Activated CD4-positive, alpha-beta T cell treated with anti-CD3 and anti-CD28 coated beads for 48 hours (primary cell): ENCODE measurements around the gene FAM219A.

ENCODE experiments used
- DNase-seq: peaks from one replicate; pipeline ENCODE4 v3.0.0-alpha.2; 2020

Gene FAM219A, protein sequence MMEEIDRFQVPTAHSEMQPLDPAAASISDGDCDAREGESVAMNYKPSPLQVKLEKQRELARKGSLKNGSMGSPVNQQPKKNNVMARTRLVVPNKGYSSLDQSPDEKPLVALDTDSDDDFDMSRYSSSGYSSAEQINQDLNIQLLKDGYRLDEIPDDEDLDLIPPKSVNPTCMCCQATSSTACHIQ

DNA sequence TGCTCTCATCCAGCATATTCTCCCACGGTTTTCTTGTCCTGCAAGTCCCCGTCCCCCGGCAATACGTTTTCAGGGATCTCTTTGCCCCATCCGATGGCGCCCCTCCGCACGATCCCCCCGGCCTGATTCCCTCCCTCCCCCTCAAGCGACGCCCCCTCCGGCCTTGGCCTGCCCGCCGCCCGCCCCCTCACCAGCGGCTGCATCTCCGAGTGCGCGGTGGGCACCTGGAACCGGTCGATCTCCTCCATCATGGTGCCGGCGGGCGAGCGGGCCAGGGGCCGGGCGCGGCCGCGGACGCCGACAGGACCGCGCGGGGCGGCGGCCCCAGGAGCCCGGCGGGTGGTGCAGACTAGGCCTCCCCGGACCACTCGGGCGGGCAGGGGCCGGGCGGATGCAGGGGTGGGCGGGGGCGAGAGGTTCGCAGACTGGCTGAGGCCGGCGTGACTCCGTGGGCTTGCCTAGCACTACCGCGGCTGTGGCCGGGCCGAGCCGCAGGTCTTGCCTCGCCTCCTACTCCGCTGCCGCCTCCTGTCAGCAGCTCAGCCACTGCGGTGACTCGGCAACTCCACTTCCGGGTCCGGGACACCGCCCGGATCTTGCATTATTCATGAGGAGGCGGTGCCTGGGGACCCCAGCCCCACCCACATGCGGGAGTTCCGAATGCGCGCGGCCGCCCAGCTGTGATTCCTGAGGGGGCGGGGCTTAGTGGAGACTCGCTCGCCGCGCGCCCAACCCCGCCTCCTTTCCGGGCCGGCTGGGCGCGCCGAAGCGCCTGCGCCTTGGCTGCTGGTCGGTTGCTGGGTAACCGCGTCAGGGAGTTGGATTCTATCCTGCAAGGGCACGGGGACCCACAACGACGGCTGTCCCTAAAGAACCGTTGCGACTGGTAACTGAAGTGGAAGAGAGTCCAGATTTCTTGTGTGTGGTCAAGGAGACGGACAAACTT lies at the start of gene FAM219A, which contains the start of gene DNAI1:
TSS of gene FAM219A (minus strand) at position 558 of the 946 bp plus-strand sequence. CDS start at position 251, 307 bp downstream.
TSS of gene DNAI1 (plus strand) at position 793 of the 946 bp plus-strand sequence. CDS start 201 bp downstream, outside the sequence.
- peak; percentile 99 for DNase-seq

DNA sequence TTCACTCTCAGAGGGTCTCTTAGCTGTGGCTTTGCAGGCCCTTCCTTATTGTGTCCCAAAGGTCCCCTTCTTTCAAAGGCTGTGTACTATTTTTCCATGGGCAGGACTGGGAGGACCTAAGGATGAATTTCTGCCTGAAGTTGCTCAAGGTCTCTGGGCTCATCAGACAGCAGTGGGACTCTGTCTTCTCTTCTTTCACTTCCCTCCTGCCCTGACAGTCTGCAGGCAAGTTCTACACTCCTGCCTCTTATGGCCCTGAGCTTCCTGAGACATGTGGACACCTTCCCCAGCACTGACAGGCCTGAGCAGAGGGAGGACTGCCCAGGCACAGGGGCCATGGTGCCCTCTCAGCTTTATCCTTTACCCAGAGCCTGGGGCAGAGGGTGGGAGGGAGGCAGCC lies 49.6 kb upstream of the FAM219A start:
- no peak for DNase-seq

DNA sequence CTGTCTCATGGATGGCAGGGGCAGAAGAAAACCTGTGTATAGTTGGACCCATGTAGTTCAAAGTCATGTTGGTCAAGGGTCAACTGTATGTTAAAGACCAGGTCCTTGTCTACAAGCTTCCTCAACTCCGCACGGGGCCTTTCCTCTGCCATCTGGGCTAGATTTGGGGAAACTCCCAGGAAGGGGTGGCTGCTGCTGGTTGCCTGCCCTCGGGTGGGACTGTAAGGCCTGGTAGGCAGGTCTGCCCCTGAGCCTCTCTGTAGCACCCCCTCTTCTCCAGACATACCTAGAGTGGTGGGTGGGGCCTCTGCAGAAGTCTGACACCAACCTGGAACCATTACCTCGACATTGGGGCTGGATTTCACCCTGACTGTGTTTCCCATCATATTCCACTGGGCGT lies 49.2 kb upstream of the FAM219A start:
- no peak for DNase-seq

DNA sequence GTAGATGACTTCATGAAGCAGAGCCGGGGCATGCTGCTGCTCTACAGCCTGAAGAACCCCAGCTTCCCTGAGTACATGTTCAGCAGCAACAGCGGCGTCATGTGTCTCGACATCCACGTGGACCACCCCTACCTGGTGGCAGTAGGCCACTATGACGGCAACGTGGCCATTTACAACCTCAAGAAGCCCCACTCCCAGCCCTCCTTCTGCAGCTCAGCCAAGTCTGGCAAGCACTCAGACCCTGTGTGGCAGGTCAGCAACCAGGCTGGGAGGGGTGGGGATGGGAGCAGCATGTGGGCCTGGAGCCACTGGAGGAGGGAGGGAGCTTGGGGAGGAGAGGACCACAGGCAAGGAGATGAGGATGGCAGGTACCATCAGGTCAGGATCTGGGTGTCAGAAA lies 48.3 kb upstream of the FAM219A start:
- DNase-seq, result no peak

DNA sequence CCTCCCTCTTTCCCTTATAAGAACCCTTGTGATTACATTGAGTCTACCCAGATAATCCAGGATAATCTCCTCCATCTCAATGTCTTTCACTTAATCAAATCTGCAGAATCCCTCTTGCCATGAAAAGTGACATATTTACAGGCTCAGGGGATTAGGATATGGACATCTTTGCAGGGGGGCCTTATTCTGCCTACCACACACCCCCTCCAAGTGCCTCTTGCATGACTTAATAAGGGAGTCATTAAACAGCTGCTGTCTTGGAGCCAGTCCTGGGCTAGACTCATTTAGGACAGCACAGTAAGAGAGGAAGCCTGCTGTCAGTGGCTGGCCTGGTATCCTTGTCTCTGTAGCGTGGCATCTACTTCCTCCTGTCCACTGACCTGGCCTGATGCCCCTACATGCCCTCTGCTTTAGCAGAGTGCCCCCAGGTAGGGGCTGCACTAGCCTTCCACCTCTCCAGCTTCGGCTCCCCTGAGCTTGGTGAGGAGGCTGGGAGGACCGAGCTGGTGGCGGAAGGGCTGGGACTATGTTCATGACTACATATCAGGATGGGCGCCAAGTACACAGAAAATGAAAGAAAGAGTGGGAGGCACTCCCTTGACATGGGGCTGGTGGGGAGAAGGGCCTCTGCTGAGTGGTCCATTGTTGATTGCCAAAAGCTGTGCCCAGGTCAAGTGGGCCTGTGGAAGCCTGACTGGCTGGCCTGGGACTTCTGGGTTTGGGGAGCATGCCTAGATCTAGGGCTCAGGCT lies 47.2 kb upstream of the FAM219A start:
- no peak for DNase-seq

DNA sequence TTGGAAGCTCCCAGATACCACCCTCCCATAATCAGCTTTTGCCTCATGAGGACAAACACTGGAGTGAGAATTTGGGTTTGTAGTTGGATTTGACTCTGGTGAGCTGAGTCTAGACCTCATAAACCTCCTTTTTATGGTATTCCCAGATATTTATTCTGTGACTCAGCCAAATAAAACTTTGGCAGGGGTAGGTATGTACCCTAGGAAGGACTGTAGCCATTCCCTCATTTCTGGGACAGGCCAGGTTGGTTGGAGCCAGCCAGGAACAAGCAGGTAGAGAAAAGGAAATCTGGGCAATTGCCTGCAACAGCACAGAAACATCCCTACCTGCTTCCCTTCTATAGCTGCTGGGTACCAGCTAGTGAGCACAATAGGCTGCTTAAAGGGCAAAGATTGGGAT lies 45.0 kb upstream of the FAM219A start:
- no peak for DNase-seq

DNA sequence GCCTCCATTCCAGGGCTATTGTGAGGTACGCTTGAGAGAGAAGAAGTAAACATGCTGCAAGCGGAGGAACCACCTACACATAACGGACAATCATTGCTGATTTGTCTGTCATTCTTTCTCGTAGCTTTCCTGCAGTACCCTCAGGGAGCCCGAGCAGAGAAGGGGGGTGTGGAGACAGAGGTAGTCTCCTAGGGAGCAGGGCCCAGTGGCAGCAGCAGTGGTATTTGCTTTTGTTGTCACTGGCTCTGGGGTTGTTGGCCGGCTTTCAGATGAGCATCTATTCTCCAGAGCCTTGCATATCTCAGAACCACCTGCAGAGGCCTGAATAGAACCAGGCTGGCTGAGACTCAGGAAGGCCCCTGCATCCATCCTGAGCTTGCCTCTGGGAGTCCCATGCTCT lies 44.5 kb upstream of the FAM219A start:
- no peak for DNase-seq

DNA sequence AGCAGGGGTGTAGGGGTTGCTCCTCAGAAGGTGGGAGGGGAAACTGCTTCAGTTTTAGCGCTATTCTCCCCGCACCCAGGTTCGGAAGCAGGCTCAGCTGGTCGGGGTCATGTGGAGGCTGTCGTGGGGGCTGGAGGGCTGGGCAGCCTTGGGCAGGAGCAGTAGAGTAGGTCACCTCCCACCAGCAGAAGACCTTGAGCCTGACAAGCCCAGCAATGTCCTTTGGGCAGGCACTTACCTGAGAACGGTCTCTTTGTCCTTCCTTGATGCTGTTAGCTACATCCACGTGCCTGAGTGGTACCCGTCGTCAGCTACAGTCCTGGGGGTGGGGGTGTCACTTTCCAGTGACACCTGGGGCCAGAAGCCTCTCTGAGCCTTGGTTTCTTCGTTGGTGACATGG lies 44.1 kb upstream of the FAM219A start:
- DNase-seq, result no peak

DNA sequence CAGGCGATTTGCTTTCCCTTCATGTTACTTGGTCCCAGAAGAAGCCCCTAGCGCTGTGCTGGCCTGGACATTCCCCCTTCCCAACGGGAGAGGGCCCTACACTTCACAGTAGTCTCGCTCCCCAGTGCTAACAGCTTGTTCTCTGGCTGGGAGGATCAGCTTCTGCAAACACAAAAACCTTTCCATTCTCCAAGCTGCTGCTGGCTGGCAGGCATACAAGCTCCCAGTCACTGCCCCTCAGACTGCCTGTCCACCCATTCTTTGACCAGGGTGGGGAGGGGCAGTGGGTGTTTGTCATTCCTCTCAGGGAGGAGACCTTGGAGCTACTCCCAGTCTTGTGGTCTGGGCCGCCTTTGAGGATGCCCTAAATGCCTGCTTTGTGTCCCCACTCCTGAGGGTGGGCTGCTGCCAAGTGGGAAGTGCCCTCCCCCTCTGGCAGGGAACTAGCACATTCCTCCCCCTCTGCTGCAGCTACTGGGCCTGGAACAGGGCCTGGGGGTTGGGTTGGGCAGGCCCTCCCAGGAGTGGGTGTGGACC lies 43.6 kb upstream of the FAM219A start:
- DNase-seq, result no peak

DNA sequence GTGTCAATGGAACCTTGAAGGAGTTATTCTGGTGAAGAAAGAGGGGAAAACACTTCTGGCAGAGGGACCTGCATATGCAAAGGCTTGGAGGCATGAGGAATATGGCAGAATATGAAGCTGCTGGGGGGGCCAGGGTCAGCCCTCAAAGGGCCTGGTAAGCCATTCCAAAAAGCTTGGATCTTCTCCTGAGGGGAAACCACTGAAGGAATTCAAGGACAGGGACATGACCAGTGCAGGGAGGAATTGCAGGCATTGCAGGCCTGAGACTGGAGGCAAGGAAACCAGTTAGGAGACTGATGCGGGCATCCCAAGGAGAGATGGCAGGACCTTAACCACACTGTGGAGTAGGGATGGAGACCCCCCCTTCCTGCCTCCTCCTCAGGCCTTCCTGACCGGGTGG lies 43.0 kb upstream of the FAM219A start:
- DNase-seq, result no peak

DNA sequence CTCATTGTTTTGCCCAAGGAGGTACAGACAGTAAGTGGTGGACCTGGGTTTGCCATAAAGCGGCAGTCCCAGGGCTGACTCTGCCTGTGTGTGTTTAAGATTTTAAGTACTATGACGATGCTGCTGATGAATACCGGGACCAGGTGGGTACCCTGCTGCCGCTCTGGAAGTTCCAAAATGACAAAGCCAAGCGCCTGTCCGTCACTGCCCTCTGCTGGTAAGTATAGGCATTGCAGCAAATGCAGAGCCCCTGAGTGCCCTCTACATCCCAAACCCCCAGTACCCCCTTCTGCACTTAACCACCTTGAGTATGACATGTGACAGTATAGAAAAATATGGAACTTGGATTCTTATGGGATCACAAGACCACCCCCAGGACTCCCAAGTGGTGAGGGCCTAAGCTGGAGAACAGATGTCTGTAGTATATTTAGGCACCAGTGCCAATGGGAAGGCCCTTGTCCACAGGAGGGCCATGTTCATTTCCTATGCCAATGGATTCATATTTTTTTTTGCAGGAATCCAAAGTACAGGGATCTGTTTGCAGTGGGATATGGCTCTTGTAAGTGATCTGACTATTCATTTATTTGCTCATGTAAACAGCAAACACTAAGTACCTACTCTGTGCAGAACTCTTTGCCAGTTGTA lies 42.4 kb upstream of the FAM219A start:
- peak; percentile 87 for DNase-seq

DNA sequence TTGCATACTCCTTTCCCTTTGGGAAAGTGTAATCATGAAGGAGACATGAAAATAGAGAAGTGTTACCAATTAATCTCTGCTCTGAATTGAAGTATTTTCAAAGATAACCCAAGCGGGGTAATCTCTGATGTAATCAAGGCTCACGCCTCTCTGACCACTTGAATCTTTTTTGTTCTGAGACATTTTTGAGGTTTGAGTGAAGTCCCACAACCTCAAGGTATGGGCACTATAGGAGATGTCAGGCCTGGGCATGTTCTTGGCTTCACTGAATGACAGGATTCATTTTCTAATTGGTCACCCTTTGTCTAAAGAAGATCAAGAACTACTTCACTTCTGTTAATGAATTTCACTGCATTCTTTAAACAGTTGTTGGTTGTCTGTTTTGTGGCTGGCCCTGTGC lies 40.7 kb upstream of the FAM219A start:
- DNase-seq, result no peak

DNA sequence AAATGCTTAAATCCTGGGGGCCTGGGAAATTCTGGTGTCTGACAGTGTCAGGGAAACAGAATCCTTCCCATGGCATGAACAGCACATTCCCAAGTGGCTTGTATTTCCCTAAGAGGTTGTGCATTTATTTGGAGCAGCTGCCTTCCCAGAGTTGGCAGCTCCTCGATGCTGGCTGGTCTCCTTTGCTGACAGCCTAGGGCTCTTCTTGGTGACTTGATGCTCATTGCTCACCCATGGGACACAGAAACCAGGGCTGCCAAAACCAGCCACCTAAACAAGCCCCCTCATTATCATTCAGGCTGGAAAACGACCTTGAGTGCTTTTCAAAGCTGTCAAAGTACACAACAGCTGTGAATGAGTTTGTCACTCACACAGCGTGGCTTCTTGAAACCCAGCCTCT lies 40.2 kb upstream of the FAM219A start:
- no peak for DNase-seq

DNA sequence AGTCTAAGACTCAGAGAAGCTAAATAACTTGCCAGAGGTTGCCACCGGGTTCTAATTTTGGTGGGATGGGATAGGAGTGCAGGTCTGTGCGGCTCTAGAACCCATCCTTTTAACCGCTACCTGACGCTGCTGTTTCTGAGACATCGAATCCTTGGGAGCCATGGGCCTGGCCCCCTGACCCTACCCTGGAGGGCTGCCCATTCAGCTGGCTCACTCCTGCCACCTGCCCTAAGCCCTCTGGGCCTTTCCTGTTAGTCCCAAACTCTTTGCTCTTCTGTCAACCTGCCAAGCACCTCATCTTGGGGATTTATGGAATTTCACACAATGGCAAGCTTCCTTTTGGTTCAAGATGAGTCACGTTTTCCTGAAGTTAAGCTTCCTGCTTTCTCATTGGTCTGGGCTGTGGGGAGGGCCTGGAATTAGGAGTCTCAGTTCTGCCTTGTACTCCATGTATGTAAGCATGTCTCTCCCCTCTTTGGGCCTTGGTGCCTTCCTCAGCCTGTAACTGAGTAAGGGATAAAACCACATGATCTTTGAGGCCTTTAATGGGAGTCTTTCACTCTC lies 37.9 kb upstream of the FAM219A start:
- DNase-seq, result no peak

DNA sequence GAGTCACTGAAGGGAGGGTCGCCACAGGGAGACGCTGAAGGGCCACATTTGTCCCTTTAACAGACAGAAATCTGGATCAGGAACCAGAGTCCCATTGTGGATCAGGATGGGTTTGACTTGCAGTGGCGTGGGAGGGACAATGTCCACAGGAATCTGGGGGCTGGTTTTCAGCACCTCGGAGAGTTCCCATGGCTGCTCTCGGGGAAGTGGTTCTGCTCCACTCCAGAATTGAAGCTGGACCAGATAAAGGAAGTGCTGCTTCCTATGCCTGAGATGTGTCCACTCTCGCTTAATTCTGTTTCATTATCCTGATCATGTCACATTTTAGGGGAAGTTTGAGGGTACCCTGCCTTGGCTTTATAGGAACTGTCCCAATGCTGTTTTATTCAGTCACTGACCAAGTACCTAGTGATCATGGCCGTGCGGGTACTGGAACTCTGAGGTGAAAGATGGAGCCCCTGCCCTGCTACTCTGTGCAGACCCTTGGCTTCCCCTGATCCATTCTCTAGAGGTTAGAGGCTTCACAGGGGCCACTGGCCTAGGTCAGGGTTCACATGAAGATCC lies 35.7 kb upstream of the FAM219A start:
- DNase-seq, result peak; percentile 48

DNA sequence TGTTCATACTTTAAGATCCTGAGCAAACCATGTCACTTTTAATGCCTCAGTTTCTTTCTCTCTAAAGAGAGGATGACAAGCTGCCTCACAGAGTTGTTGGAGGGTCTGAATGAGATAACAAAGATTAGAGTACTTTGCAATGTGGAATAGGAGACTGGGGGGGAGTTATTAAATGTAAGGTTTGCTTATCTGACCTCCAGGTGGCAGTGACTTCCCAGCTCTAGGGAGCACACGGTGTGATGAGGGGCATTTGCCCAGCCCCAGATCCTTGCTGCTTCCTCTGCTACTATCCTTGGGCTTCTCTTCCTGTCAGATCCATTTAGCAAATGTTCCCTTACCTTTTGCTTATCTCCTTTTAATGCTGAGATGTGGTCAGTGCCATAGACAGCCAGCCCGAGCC lies 33.7 kb upstream of the FAM219A start:
- DNase-seq, result no peak

DNA sequence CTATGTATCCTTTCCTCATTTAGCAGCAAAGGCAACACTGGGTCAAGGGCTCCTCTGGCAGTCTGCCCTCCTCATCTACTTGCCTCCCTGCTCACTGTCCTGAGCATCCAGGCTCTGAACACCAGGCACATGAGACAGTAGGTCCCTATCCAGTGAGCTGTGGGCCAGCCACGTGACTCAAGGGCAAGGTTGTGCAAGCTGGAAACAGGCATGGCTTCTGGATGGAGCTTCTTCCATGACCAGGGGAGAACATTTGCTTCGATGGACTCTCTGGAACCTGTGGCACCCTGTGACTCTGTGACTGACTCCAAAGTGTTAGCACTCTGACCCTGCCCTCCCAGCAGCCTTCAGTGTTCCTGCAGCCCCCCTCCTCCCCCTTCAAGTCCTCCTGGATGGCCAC lies 33.2 kb upstream of the FAM219A start:
- no peak for DNase-seq

DNA sequence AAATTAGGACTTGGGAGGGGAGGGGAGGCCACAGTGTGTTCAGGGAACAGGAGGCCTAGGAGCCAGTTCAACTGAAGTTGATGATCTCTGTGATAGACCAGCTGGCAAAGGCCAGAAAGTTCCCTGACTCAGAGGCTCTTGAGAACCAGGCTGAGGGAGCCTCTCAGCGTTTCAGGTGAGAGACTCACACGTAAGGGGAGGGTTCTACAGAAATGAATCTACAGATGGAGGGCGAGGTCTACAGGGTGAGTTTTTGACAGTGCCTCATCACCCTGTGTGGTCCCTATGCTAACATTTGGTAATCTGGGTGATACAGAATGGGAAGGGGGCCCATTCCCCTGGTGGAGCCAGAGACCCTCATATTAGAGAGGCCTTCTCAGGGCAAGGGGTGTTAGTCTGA lies 32.4 kb upstream of the FAM219A start:
- DNase-seq, result peak; percentile 29

DNA sequence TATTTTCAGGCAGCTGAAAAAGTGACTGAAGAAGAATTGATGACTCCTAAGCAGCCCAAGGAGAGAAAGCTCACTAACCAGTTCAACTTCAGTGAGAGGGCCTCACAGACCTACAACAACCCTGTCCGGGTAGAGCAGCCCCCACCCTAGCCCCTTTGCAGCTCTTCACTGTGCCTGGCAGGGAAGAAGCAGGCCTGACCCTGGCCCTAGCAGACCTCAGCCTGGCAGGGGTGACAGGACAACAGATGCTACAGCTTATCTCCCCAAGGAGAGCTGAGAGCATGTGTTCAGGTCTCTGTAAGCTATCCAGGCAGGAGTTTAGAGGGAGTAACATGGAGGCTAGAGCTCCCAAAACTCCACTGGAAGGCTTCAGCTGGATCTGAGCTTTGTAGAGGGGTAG lies 32.0 kb upstream of the FAM219A start:
- DNase-seq, result no peak

DNA sequence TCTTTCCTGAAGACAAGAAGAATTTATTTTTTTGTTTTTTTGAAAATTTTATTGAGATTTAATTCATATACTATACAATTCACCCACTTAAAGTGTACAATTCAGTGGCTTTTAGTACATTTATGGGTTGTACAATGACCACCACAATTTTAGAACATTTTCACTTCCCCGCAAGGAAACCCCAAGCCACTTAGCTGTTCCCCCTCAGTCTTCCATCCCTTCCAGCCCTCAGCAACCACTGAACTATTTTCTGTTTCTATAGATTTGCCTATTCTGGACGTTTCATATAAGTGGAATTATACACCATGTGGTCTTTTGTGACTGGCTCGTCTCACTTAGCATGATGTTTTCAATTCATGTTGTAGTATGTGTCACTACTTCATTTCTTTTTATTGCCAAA lies 28.2 kb upstream of the FAM219A start:
- DNase-seq, result no peak

DNA sequence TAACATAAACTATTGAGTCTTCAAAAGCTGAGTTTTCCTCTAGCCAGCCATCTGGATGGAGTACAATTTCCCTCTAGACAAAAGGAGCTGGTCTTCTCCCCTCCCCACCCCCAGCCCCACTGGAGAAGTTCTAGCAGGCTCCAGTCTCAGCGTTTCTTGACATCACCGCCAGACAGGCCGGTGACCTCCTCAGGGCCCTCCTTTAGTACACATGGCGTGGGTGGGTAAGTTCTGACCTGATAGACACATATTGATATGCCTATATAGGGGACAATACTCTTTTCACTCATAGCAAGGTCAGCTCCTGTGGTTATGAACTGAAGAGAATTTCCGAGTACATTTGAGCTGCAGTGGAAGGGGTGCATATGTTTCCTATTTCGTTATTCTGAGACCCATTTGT lies 27.5 kb upstream of the FAM219A start:
- no peak for DNase-seq

DNA sequence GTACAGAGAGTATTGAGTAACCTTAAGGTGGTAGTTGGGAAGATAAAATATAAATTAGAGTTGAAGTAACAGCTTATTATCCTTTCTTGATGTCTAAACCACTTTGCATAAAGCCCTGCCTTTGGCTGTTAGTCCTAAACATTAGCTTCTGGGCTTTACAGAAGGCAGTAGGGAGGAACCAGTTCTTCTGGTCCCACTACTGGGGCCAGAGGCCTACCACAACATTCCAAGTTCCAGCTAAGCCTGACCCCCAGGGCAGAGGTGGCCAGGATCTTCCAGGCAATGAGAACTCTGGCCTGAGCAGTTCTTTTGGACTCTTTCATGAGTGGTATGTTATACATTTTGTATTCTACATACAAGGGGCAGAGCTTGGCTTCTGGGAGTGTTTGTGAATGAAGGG lies 26.3 kb upstream of the FAM219A start:
- DNase-seq, result no peak
